ENCODE results near the gene KNDC1.
"Not testable (repeated sequence)": the region's sequence is repeated elsewhere in the genome, so short reads cannot be mapped to it uniquely, and the experiment has no call there.

DNA sequence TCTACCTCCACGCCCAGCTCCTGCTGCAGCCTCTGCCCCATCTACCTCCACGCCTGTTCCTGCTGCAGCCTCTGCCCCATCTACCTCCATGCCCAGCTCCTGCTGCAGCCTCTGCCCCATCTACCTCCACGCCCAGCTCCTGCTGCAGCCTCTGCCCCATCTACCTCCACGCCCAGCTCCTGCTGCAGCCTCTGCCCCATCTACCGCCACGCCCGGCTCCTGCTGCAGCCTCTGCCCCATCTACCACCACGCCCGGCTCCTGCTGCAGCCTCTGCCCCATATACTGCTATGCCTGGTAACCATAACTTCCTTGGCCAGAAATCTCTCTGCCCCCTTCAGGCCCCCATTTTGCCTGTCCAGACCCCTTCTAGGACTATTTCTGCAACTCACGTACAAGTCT is 105.0 kb downstream of the KNDC1 start:
- not testable (repeated sequence) for TF ChIP-seq POLR2A (IDR thresholded peaks at IDR 0.05; ENCODE audit: low read length); GATA1 (IDR thresholded peaks at IDR 0.05; ENCODE audit: low read depth, low read length)

Measured in erythroblast (primary cell).